IMR-90 (cell line): ENCODE results near the gene AXIN1. TPM values are rescaled to one million over a fixed set of nuclear protein-coding genes. Genes with fewer than 3 reads are reported as not detected.

ENCODE experiments used
- ATAC-seq: fragments of 200-7000 bp; cut with Tn5 transposase; 2 replicates; pipeline ENCODE4 v1.9.1; 2020; ENCODE audit warnings: low read depth, mild to moderate bottlenecking, moderate library complexity
- BruUV-seq: library from RNA; stranded (reverse); fragments of 400-500 nt; replicated peaks from 2 replicates; lab custom pipeline; 2021; lab: Mats Ljungman, UMichigan
- CTCF ChIA-PET: fragments of 300-600 bp; formaldehyde crosslinking; extraction: SDS; loops from one replicate; lab custom pipeline; 2021; ENCODE audit warnings: antibody characterized with exemption; lab: Yijun Ruan, JAX
- POLR2A ChIA-PET: fragments of 300-600 bp; sonication (Branson Sonifier 250); formaldehyde crosslinking; loops from one replicate; lab custom pipeline; 2022; ENCODE audit warnings: antibody characterized with exemption; ENCODE audit not compliant: unreplicated experiment; lab: Charles Lee
- DNase-seq: peaks from one replicate; pipeline ENCODE4 v3.0.0; 2013
- H2AFZ ChIP-seq: replicated peaks from 2 replicates; pipeline ENCODE3; 2013; ENCODE audit warnings: low read length, mild to moderate bottlenecking; ENCODE audit not compliant: poor library complexity
- H2AK5ac ChIP-seq: 2 replicates; pipeline ENCODE4 v1.6.1; 2013; ENCODE audit warnings: low read depth, low read length, inconsistent platforms
- H2AK9ac ChIP-seq: replicated peaks from 2 replicates; pipeline ENCODE3; 2013; ENCODE audit warnings: mild to moderate bottlenecking, low read depth, low read length, moderate library complexity; ENCODE audit not compliant: poor library complexity
- H2BK120ac ChIP-seq: 2 replicates; pipeline ENCODE4 v1.6.1; 2013; ENCODE audit warnings: low read depth, low read length, inconsistent platforms
- H2BK15ac ChIP-seq: 3 replicates; pipeline ENCODE4 v1.6.1; 2013; ENCODE audit warnings: low read depth, low read length, inconsistent platforms
- H2BK20ac ChIP-seq: 2 replicates; pipeline ENCODE4 v1.6.1; 2013; ENCODE audit warnings: low read depth, mild to moderate bottlenecking, inconsistent platforms, low read length, moderate library complexity
- H2BK5ac ChIP-seq: 2 replicates; pipeline ENCODE4 v1.6.1; 2013; ENCODE audit warnings: mild to moderate bottlenecking, low read depth, low read length, inconsistent platforms; ENCODE audit not compliant: poor library complexity, severe bottlenecking
- H3K14ac ChIP-seq: replicated peaks from 2 replicates; pipeline ENCODE4 v1.6.1; 2013; ENCODE audit warnings: low read depth, low read length, inconsistent platforms
- H3K18ac ChIP-seq: 2 replicates; pipeline ENCODE4 v1.6.1; 2013; ENCODE audit warnings: low read depth, low read length, control low read depth
- H3K23ac ChIP-seq: 2 replicates; pipeline ENCODE4 v1.6.1; 2013; ENCODE audit warnings: low read depth, low read length, inconsistent platforms
- H3K27ac ChIP-seq: 2 replicates; pipeline ENCODE4 v1.5.1; 2013; ENCODE audit warnings: mild to moderate bottlenecking, control low read depth, low read length; ENCODE audit not compliant: insufficient read depth
- H3K27me3 ChIP-seq: 2 replicates; pipeline ENCODE4 v1.6.1; 2013; ENCODE audit warnings: low read length; ENCODE audit not compliant: control insufficient read depth, insufficient read depth
- H3K36me3 ChIP-seq: 2 replicates; pipeline ENCODE4 v1.6.1; 2013; ENCODE audit warnings: low read length, mixed read lengths; ENCODE audit not compliant: control insufficient read depth, insufficient read depth
- H3K4ac ChIP-seq: 2 replicates; pipeline ENCODE4 v1.6.1; 2013; ENCODE audit warnings: low read depth, low read length, inconsistent platforms
- H3K4me1 ChIP-seq: 2 replicates; pipeline ENCODE4 v1.6.1; 2013; ENCODE audit warnings: low read length, mixed read lengths; ENCODE audit not compliant: control insufficient read depth, insufficient read depth
- H3K4me2 ChIP-seq: 2 replicates; pipeline ENCODE4 v1.6.1; 2013; ENCODE audit warnings: low read depth, mild to moderate bottlenecking, control low read depth, low read length, moderate library complexity
- H3K4me3 ChIP-seq: 2 replicates; pipeline ENCODE4 v1.5.1; 2013; ENCODE audit warnings: low read depth, mild to moderate bottlenecking, control low read depth, low read length, moderate library complexity; ENCODE audit not compliant: insufficient read depth
- H3K56ac ChIP-seq: 2 replicates; pipeline ENCODE4 v1.6.1; 2013; ENCODE audit warnings: low read length, inconsistent platforms; ENCODE audit not compliant: insufficient read depth; ENCODE audit errors: extremely low read depth
- H3K79me1 ChIP-seq, 2 experiments: 2 replicates each; pipeline ENCODE4 v1.6.1; 2013; ENCODE audit warnings: low read length in 2 of 2, inconsistent platforms in 1 of 2, low read depth in 1 of 2
- H3K9ac ChIP-seq: 2 replicates; pipeline ENCODE4 v1.6.1; 2013; ENCODE audit warnings: low read depth, low read length, control low read depth
- H3K9me1 ChIP-seq: 2 replicates; pipeline ENCODE4 v1.6.1; 2013; ENCODE audit warnings: low read length, inconsistent platforms; ENCODE audit not compliant: insufficient read depth
- H3K9me3 ChIP-seq: 2 replicates; pipeline ENCODE4 v1.6.1; 2013; ENCODE audit warnings: low read length; ENCODE audit not compliant: control insufficient read depth, insufficient read depth
- H4K20me1 ChIP-seq: 2 replicates; pipeline ENCODE4 v1.6.1; 2013; ENCODE audit warnings: low read length, inconsistent platforms; ENCODE audit not compliant: insufficient read depth
- H4K5ac ChIP-seq: 2 replicates; pipeline ENCODE4 v1.6.1; 2013; ENCODE audit warnings: mild to moderate bottlenecking, low read depth, low read length, control low read depth
- H4K8ac ChIP-seq, 2 experiments: 2 replicates each; pipeline ENCODE4 v1.6.1; 2013; ENCODE audit warnings: low read depth in 2 of 2, low read length in 2 of 2, control low read depth in 1 of 2, inconsistent platforms in 1 of 2
- H4K91ac ChIP-seq: 2 replicates; pipeline ENCODE4 v1.6.1; 2013; ENCODE audit warnings: low read depth, low read length, inconsistent platforms; ENCODE audit not compliant: insufficient read depth
- CHD1 ChIP-seq: IDR thresholded peaks from 2 replicates; pipeline ENCODE4 v1.6.1; 2012; ENCODE audit warnings: low read depth, low read length, improper control_type of control experiment
- FOS ChIP-seq: fragments of 150-350 bp; IDR thresholded peaks from 2 replicates; pipeline ENCODE4 v1.6.1; 2016; ENCODE audit warnings: low read depth, low read length
- MAZ ChIP-seq: IDR thresholded peaks from 2 replicates; pipeline ENCODE4 v1.6.1; 2012; ENCODE audit warnings: low read depth, mild to moderate bottlenecking, low read length, improper control_type of control experiment, moderate library complexity, borderline replicate concordance
- WGBS, 2 experiments: methylation state at CpG; one replicate each; pipeline versions ENCODE4 v1.1.5 to v1.1.7; 2013; ENCODE audit warnings: missing lambda C conversion rate in 2 of 2; ENCODE audit not compliant: insufficient read length in 1 of 2; ENCODE audit errors: extremely low coverage in 2 of 2; 5-methylcytosine and 5-hydroxymethylcytosine counted together
- dilution Hi-C: fragments of 300-500 bp; cut with HindIII; formaldehyde crosslinking; loops from one replicate; pipeline ENCODE4 v1.14.3; 2018; ENCODE audit warnings: low sequenced_read_pairs; ENCODE audit not compliant: unreplicated experiment
- in situ Hi-C: fragments of 300-500 bp; cut with MboI; formaldehyde crosslinking; loops from 3 replicates; pipeline ENCODE4 v1.14.3; 2019; ENCODE audit warnings: low sequenced_read_pairs, inconsistent platforms, mixed read lengths
- intact Hi-C: fragments of 100-400 bp; cut with micrococcal nuclease; formaldehyde crosslinking; loops from 2 replicates; pipeline ENCODE4 v1.10.0; 2022
- polyA plus RNA-seq, 3 experiments: library from polyadenylated mRNA; depleted of rRNA; stranded (reverse); fragments of >200 nt; gene quantifications; 2 replicates each; pipeline ENCODE4 v1.2.3, GENCODE V29; 2012; ENCODE audit warnings: low replicate concordance in 1 of 3
- total RNA-seq: library from RNA; depleted of rRNA; stranded (reverse); fragments of >200 nt; gene quantifications from 2 replicates; pipeline ENCODE4 v1.2.3, GENCODE V29; 2012
- TF ChIP-seq, protein P1 (sequence below): fragments of 150-350 bp; IDR thresholded peaks from 2 replicates; pipeline ENCODE4 v1.6.1; 2017; ENCODE audit warnings: mild to moderate bottlenecking, antibody characterized with exemption, low read length, low read depth

AXIN1 gene
- total and polyA plus RNA-seq, 2 of the 4 experiments (the other 2 are of a cell fraction), result 10.9 to 14.2 TPM

DNA sequence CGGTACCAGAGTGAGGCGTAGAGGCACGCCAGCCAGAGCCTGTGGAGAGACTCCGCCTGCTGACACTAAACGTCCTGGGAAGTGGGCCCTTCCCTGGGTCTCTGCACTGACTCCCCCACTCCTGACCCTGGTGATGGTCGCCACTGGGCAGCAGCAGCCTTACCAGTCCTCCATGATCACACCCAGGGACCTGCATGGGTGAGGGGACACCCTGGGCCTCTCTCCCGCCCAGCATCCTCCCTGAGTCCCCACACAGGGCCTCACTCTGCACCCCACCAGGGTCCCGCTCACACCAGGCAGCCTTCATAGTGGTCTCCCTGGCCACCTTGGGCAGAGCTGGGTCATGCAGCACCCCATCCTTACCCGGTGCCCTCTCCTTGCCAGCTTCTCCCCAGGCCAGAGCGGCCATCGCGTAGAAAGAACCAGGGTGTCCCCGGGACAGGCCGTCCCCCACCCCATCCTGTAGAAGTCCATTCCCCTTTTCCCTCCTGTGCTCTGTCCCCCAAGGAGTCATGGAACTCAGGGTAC, 87.5 kb downstream of the AXIN1 start (continued):
- TF ChIP-seq MAZ (no peak), FOS (no peak)
- TF ChIP-seq, protein P1, sequence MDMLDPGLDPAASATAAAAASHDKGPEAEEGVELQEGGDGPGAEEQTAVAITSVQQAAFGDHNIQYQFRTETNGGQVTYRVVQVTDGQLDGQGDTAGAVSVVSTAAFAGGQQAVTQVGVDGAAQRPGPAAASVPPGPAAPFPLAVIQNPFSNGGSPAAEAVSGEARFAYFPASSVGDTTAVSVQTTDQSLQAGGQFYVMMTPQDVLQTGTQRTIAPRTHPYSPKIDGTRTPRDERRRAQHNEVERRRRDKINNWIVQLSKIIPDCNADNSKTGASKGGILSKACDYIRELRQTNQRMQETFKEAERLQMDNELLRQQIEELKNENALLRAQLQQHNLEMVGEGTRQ, result no peak

DNA sequence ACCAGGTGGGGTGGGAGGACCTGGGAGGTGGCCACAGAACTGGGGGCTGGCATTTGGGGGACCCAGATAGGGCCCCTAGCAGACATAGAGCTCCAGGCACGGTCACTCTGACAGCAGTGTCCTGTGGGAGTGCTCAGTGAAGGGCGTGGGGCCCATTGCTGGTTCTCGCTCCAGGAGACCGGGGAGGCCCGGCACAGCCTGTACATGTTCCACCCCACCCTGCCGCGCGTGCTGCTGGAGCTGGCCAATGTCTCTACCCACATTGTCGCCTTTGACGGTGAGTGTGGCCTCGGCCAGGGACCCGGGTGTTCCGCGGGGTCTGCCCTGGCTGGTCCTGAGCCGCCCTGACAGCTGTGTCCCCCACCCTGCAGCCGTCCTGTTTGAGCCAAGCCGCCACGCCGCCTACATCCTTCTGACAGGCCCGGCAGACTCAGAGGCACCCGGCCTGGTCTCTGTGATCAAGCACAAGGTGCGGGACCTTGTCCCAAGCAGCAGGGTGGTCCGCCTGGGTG, 88.0 kb downstream of the AXIN1 start:
- Histone ChIP-seq H4K5ac (no peak overlapping the region), H2AK9ac (no peak overlapping the region), H4K91ac (no peak overlapping the region), H3K27ac (no peak overlapping the region), H2BK120ac (no peak overlapping the region), H3K9ac (no peak overlapping the region), H3K4me3 (no peak overlapping the region), H3K36me3 (peaks cover 36% of the 10 kb centered on the region), H3K79me1 (no peaks in the 10 kb centered on the region), H4K8ac (no peak overlapping the region), H3K56ac (no peak overlapping the region), H2AK5ac (no peak overlapping the region), H2AFZ (no peak overlapping the region), H3K9me1 (peaks cover 3% of the 10 kb centered on the region), H3K4me1 (no peaks in the 10 kb centered on the region), H4K20me1 (no peaks in the 10 kb centered on the region), H3K4me2 (no peak overlapping the region), H2BK15ac (no peak overlapping the region), H3K18ac (no peak overlapping the region), H3K9me3 (no peaks in the 10 kb centered on the region), H2BK20ac (no peak overlapping the region), H3K23ac (no peak overlapping the region), H3K14ac (no peak overlapping the region), H3K4ac (no peak overlapping the region), H3K27me3 (no peaks in the 10 kb centered on the region), H2BK5ac (no peak overlapping the region)
- DNase-seq (no peak), ATAC-seq (no peak)
- intact Hi-C loops, result no loop called here
- dilution Hi-C loops, result no loop called here
- ChIA-PET POLR2A (no interaction called here), CTCF (no interaction called here)
- WGBS, 2 experiments, result 93% methylated on average over 15 of the region's 23 CpGs; no CpG with 5 or more reads in 1 of the 2 experiments
- no TSS peak for BruUV-seq
- TF ChIP-seq CHD1, result no peak
- in situ Hi-C loops, result no loop called here
